ENCODE measurements around the gene ENO4. TPM values are rescaled to one million over a fixed set of nuclear protein-coding genes. Genes with fewer than 3 reads are reported as not detected.
A peak's percentile ranks its signal among the peaks of the same experiment; 100 is the strongest.

The ENO4 gene
- total RNA-seq, 1 experiment from 2014 or later: not detected

DNA sequence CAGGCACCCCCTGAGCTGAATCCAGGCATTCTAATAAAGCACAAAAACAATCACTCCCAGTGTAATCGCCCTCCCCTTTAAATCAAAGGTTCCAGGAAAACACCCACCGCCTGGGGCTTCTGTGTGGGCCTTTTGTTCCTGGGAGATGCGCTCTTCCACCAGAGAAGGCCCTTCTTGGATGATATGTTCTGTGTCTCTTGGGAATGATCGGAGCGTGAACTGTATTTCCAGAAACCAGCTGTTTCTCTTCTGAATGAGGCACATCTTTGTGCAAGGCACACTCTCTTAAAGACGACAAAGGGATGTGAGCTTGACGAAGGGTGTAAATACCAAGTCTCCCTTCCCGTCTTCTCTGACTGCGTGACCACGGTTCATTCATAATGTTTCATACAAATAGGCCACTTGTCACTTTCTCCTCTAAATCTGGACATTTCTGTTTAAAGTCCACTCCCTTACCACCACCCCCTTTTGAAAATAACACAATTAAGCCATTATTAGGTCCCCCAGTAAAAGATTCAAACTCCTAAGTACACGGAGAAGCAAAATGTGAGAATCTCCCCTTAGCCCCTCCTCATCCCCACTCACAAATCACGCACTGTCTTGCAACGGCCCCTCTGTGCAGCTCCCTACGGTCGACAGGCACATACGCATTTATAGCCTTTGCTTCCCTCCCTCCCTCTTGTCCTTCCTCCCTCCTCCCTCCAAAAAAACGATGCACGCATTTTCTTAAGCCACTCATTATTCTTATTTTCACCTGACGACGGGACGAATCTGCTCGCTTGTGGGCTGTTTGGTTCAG, 45.6 kb upstream of the ENO4 start:
- H3K36me3 ChIP-seq (ENCODE audit: control insufficient read depth, insufficient read depth, low read length): no peaks in the 10 kb centered on the region
- Mint-ChIP-seq H3K9me3 (ENCODE audit: unreplicated experiment) (no peaks in the 10 kb centered on the region), H3K27me3 (ENCODE audit: insufficient read depth, unreplicated experiment) (peaks cover 8% of the 10 kb centered on the region), H3K36me3 (ENCODE audit: insufficient read depth, unreplicated experiment) (no peaks in the 10 kb centered on the region), H3K4me3 (ENCODE audit: unreplicated experiment) (no peak overlapping the region), H3K27ac (ENCODE audit: unreplicated experiment) (no peak overlapping the region), H3K4me1 (ENCODE audit: low read depth, unreplicated experiment) (no peaks in the 10 kb centered on the region)
- no peaks in the 10 kb centered on the region for H3K4me1 ChIP-seq
- TF ChIP-seq, protein P1, sequence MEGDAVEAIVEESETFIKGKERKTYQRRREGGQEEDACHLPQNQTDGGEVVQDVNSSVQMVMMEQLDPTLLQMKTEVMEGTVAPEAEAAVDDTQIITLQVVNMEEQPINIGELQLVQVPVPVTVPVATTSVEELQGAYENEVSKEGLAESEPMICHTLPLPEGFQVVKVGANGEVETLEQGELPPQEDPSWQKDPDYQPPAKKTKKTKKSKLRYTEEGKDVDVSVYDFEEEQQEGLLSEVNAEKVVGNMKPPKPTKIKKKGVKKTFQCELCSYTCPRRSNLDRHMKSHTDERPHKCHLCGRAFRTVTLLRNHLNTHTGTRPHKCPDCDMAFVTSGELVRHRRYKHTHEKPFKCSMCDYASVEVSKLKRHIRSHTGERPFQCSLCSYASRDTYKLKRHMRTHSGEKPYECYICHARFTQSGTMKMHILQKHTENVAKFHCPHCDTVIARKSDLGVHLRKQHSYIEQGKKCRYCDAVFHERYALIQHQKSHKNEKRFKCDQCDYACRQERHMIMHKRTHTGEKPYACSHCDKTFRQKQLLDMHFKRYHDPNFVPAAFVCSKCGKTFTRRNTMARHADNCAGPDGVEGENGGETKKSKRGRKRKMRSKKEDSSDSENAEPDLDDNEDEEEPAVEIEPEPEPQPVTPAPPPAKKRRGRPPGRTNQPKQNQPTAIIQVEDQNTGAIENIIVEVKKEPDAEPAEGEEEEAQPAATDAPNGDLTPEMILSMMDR (IDR thresholded peaks at IDR 0.05; ENCODE audit: insufficient read depth in 1 of 2, low read depth in 1 of 2, low read length in 1 of 2, severe bottlenecking in 1 of 2, unreplicated experiment in 1 of 2): no peak
- no TSS peak for BruUV-seq (replicated peaks)
- ChIA-PET POLR2A (no interaction called here), CTCF (interaction anchor here (0.8 to 0.9 kb wide), 2 partner anchors 34 to 371 kb away, joined by 3 to 4 read pairs; no protein-coding TSS in a partner anchor)
- H3K4me3 ChIP-seq (ENCODE audit: low read depth, low read length): no peak overlapping the region
- no peaks in the 10 kb centered on the region for H3K27me3 ChIP-seq (replicated peaks; ENCODE audit: control insufficient read depth, insufficient read depth, low read length)
- H3K9me3 ChIP-seq: no peaks in the 10 kb centered on the region
- intact Hi-C loops (cut with micrococcal nuclease; ENCODE audit: unreplicated experiment): no loop called here
- no peak for DNase-seq

DNA sequence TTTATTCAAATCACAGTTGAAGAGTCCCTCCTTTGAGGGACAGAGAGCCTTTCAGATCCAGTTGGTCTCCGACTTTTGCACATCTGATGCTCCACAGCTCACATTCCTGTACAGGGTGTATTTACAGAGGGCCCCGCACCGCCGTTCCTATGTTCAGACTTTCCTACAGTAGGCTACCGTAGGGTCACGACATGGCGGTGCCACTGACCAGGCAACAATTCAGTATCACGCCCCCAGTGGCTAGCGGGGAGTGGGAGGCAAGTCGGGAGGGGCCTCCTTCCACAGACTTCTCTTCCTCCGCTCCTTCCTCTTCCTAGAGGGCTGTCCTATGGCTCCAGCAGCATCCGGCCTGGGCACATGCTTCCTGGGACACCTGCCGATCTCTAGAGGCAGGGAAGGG, 40.6 kb upstream of the ENO4 start:
- CTCF ChIA-PET: interaction anchor here (0.6 to 1.3 kb wide), 3 partner anchors 12 to 366 kb away, joined by 3 to 4 read pairs (median 3); no protein-coding TSS in a partner anchor
- TF ChIP-seq, protein P1 (IDR thresholded peaks at IDR 0.05; ENCODE audit: insufficient read depth in 1 of 2, low read depth in 1 of 2, low read length in 1 of 2, severe bottlenecking in 1 of 2, unreplicated experiment in 1 of 2): no peak
- Mint-ChIP-seq H3K9me3 (ENCODE audit: unreplicated experiment) (no peaks in the 10 kb centered on the region), H3K36me3 (ENCODE audit: insufficient read depth, unreplicated experiment) (no peaks in the 10 kb centered on the region), H3K27ac (ENCODE audit: unreplicated experiment) (no peak overlapping the region), H3K27me3 (ENCODE audit: insufficient read depth, unreplicated experiment) (peaks cover 8% of the 10 kb centered on the region), H3K4me1 (ENCODE audit: low read depth, unreplicated experiment) (peaks cover 16% of the 10 kb centered on the region), H3K4me3 (ENCODE audit: unreplicated experiment) (no peak overlapping the region)
- no peak for DNase-seq
- H3K36me3 ChIP-seq (ENCODE audit: control insufficient read depth, insufficient read depth, low read length): no peaks in the 10 kb centered on the region
- POLR2A ChIA-PET: no interaction called here
- H3K4me3 ChIP-seq (ENCODE audit: low read depth, low read length): no peak overlapping the region
- H3K9me3 ChIP-seq: no peaks in the 10 kb centered on the region
- intact Hi-C loops (cut with micrococcal nuclease; ENCODE audit: unreplicated experiment): no loop called here
- no peaks in the 10 kb centered on the region for H3K27me3 ChIP-seq (replicated peaks; ENCODE audit: control insufficient read depth, insufficient read depth, low read length)
- H3K4me1 ChIP-seq: no peaks in the 10 kb centered on the region; the same call in 1 of the 2 replicates
- no TSS peak for BruUV-seq (replicated peaks)

DNA sequence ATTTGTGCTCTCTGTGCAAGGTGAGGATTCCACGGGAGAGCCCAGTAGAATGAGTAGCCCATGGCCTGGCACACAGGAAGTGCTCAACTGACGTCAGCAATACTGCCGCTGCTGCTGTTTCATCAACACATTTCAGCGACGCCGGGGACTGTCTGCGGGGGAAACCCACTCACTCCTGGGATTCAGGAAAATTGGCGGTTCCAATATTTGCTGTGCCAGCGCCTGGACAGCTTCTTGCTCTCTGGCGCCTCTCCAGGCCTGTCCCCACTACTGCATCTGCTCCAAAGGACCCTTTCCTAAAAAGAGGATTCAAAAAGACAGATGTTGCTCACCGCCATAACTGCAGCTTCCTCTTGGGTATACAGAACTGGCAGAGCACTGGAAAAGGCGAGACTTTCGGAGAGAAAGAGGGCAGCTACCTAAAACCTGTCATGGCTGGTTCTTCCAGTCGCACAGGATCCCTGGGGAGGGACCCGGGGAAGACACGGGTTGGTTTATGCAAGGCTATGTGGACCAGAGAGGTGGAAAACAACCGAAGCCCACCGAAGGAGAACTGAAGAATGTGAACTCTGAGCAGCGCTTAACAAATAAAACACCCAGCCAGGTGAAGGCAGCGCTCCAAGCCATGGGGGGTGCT, 39.7 kb upstream of the ENO4 start:
- H3K9me3 ChIP-seq: no peaks in the 10 kb centered on the region
- BruUV-seq (replicated peaks): no TSS peak
- TF ChIP-seq, protein P1 (IDR thresholded peaks at IDR 0.05; ENCODE audit: insufficient read depth in 1 of 2, low read depth in 1 of 2, low read length in 1 of 2, severe bottlenecking in 1 of 2, unreplicated experiment in 1 of 2): peak; percentile 37 to 38
- Mint-ChIP-seq H3K4me3 (ENCODE audit: unreplicated experiment) (peak overlapping the region; percentile 62), H3K9me3 (ENCODE audit: unreplicated experiment) (no peaks in the 10 kb centered on the region), H3K27ac (ENCODE audit: unreplicated experiment) (no peak overlapping the region), H3K4me1 (ENCODE audit: low read depth, unreplicated experiment) (peaks cover 16% of the 10 kb centered on the region), H3K27me3 (ENCODE audit: insufficient read depth, unreplicated experiment) (peaks cover 5% of the 10 kb centered on the region), H3K36me3 (ENCODE audit: insufficient read depth, unreplicated experiment) (no peaks in the 10 kb centered on the region)
- CTCF ChIA-PET: interaction anchor here (0.6 to 1.3 kb wide), 4 partner anchors 12 to 407 kb away, joined by 3 to 4 read pairs (median 3); no protein-coding TSS in a partner anchor
- H3K27me3 ChIP-seq (replicated peaks; ENCODE audit: control insufficient read depth, insufficient read depth, low read length): no peaks in the 10 kb centered on the region
- POLR2A ChIA-PET: no interaction called here
- no peak overlapping the region for H3K4me3 ChIP-seq (ENCODE audit: low read depth, low read length)
- H3K36me3 ChIP-seq (ENCODE audit: control insufficient read depth, insufficient read depth, low read length): no peaks in the 10 kb centered on the region
- intact Hi-C loops (cut with micrococcal nuclease; ENCODE audit: unreplicated experiment): no loop called here
- H3K4me1 ChIP-seq: no peaks in the 10 kb centered on the region; the same call in 1 of the 2 replicates
- DNase-seq: peak in 1 of 2 experiments; percentile 38
